Activated CD8-positive, alpha-beta memory T cell treated with anti-CD3 and anti-CD28 coated beads for 1 hour (primary cell): ENCODE results near the gene BTNL2.
"Not testable (repeated sequence)": the region's sequence is repeated elsewhere in the genome, so short reads cannot be mapped to it uniquely, and the experiment has no call there.

ENCODE experiments used
- DNase-seq, 2 donors: peaks; one replicate each; pipeline ENCODE4 v3.0.0-alpha.2; 2020; ENCODE audit warnings: low read depth in 1 of 2; ENCODE audit errors: extremely low read depth in 1 of 2

Gene BTNL2, protein sequence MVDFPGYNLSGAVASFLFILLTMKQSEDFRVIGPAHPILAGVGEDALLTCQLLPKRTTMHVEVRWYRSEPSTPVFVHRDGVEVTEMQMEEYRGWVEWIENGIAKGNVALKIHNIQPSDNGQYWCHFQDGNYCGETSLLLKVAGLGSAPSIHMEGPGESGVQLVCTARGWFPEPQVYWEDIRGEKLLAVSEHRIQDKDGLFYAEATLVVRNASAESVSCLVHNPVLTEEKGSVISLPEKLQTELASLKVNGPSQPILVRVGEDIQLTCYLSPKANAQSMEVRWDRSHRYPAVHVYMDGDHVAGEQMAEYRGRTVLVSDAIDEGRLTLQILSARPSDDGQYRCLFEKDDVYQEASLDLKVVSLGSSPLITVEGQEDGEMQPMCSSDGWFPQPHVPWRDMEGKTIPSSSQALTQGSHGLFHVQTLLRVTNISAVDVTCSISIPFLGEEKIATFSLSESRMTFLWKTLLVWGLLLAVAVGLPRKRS

DNA sequence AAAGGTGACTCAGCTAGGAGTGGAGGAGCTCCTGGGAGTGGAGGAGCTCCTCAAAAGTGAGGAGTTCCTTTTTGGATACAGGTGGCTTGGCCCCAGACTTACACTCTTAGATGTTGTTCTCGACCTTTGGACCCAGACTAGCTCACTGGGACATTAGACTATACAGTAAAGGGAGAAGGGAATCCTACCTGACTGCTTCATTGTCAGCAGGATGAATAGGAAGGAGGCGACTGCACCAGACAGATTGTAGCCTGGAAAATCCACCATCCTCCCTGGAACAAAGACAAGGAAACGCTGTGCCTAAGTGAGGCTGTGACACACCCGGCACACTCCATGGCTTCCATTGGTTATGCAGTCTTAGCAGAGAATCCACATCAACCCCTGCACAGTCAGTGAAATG, at the start of gene BTNL2:
TSS of gene BTNL2 (minus strand) at position 325 of the 400 bp plus-strand sequence. CDS start at position 267, 58 bp downstream.
- no peak for DNase-seq

DNA sequence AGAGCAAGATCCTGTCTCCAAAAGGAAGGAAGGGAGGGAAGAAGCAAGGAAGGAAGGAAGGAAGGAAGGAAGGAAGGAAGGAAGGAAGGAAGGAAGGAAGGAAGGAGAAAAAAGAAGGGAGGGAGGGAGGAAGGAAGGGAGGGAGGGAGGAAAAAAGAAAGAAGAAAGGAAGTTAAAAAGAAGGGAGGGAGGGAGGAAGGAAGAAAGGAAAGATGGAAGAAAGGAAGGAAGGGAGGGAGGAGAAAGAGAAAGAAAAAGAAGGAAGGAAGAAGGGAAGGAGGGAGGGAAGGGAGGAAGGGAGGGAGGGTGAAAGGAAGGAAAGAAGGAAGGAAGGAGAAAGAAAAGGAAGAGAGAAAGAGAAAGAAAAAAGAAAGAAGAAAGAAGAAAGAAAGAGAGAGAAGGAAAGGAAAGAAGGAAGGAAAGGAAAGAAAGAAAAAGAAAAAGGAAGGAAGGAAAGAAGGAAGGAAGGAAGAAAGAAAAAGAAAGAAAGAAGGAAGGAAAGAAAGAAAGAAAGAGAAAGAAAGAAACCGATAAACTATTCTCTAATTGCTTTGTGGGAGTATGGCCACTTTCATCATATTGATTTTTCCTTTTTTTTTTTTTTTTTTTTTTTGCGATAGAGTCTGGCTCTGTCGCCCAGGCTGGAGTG, 42.2 kb upstream of the BTNL2 start:
- DNase-seq, result no peak

DNA sequence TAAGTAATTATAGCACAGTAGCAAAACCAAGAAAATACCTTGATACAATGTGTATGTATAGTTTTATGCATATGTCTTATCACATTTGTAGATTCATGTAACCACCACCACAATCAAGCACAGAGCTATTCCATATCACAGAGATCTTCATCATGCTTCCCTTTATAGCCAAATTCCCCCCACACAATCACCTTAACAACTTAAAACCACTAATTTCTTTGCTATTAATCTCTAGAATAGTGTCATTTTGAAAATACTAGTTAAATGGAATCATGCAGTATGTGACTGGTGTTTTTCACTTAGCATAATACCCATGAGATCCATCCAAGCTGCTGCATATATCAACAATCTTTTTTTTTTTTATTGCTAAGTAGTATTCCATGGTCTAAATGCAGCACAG, 41.0 kb upstream of the BTNL2 start:
- DNase-seq, result no peak

DNA sequence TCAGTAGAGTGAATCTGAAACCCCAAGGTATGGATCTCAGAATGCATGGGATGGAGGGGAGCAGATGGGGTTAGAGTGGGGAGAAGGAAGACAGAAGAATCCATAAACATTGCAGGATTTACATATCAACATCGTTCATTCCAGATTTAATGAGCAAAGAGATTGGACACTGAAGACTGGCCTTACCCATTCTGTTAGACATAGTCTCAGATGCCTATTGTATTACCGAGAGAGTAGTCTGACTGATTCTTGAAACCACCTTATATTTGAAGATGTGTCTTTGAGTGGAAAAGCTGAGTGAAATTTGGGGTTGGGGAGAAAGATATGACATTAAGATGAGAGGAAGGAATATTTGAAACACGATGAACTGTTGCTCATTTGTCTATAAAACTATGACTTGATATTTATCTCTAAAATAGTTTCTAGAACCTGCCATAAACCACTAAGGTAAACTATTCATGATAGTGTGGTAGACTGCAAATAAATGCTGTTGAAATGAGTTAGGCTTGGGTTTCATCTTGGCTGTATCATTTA, 38.4 kb upstream of the BTNL2 start:
- DNase-seq, result no peak

DNA sequence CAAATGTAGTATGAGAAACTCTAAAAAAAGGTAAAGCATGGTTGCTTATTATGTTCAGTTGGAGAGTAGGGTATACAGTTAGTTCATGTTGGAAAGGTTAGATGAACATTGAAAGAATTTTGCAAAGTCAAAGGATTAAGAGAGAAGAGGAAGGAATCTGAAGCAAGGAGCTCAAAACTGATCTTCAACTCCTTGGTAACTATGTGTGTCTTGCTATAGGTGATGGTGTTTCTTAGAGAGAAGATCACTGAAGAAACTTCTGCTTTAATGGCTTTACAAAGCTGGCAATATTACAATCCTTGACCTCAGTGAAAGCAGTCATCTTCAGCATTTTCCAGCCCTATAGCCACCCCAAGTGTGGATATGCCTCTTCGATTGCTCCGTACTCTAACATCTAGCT, 37.5 kb upstream of the BTNL2 start:
- no peak for DNase-seq

DNA sequence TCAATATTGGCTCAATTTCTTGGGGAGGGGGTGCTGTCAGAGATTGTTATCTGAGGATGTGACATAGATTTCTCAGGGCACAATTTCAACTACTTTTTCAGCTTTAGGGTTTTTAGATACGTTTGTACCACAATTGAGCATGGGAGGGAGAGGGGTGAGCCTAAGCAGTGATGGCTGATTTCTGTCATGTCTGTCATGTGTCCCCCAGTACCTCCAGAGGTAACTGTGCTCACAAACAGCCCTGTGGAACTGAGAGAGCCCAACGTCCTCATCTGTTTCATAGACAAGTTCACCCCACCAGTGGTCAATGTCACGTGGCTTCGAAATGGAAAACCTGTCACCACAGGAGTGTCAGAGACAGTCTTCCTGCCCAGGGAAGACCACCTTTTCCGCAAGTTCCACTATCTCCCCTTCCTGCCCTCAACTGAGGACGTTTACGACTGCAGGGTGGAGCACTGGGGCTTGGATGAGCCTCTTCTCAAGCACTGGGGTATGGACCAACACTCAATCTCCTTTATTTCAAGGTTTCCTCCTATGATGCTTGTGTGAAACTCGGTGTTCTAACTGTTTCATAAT, 36.1 kb upstream of the BTNL2 start:
- no peak for DNase-seq

DNA sequence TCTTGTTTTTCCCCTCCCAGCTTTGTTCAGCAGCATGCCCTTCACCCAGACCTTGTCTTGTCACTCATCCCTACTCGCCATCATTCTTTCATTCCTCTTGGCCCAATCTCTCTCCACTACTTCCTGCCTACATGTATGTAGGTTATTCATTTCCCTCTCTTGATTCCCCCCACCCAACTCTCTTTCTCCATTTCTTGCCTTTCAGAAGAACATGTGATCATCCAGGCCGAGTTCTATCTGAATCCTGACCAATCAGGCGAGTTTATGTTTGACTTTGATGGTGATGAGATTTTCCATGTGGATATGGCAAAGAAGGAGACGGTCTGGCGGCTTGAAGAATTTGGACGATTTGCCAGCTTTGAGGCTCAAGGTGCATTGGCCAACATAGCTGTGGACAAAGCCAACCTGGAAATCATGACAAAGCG, 35.3 kb upstream of the BTNL2 start:
- DNase-seq, result no peak

DNA sequence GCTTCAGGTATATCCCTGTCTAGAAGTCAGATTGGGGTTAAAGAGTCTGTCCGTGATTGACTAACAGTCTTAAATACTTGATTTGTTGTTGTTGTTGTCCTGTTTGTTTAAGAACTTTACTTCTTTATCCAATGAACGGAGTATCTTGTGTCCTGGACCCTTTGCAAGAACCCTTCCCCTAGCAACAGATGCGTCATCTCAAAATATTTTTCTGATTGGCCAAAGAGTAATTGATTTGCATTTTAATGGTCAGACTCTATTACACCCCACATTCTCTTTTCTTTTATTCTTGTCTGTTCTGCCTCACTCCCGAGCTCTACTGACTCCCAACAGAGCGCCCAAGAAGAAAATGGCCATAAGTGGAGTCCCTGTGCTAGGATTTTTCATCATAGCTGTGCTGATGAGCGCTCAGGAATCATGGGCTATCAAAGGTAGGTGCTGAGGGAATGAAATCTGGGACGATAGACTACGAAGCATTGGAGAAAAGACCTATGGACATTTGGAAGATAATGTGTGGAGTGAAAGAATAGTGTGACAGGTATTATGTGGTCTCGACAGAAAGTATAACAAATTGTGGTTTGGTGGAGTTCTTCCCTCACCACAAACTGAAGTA, 32.7 kb upstream of the BTNL2 start, which contains the start of gene HLA-DRA:
TSS of gene HLA-DRA (plus strand) at position 286 of the 613 bp plus-strand sequence. CDS start at position 350, 64 bp downstream.
- no peak for DNase-seq

DNA sequence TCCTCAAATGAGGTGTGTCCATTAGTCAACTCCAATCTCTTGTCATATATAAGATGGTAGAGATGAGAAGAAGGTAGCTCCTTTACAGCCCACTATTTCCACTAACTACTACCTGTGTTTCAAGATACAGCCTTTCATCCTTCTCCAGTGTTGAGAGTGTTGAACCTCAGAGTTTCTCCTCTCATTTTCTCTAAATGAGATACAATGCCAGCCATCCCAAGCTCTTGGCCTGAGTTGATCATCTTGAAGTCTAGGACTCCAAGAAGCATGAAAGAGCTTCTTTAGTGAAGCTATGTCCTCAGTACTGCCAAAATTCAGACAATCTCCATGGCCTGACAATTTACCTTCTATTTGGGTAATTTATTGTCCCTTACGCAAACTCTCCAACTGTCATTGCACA, 32.2 kb upstream of the BTNL2 start:
- DNase-seq, result no peak

DNA sequence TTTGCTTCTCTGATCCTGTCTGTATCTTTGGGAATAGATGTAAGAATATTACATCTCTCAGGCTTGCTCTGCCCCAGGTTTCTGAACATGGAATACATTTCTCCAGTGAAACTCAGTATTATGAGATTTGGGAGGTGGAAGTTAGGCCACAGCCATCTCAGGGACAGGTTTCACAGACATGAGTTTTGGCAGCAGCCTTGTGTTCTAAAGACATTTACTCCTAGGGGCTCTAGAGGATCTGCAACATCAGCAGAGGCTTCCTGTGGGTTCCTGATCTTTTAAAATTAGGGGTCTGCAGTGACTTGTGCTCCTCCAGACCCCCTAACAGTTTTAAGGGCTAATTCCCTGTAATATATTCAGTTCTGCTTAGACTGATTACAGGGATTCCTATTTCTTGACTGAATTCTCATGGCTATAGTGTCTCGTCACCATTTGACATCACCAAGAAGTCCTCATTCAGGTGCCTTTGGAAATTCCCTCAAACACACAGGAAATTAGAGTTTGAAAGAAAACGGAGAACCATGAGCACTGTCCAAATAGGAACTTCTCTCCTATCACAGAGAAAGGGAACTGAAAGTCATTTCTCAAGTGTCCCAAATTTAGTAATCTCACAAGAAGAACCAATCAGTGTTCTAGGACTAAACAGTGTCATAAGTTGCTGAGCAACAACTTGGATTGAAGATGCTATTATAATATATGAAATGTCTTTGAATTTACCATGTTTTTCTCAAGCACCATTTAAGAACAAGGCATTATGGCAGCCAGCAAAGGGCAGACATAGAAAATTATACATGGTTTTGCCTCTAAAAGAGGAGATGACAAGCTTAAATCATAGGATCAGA, 30.2 kb upstream of the BTNL2 start:
- no peak for DNase-seq

DNA sequence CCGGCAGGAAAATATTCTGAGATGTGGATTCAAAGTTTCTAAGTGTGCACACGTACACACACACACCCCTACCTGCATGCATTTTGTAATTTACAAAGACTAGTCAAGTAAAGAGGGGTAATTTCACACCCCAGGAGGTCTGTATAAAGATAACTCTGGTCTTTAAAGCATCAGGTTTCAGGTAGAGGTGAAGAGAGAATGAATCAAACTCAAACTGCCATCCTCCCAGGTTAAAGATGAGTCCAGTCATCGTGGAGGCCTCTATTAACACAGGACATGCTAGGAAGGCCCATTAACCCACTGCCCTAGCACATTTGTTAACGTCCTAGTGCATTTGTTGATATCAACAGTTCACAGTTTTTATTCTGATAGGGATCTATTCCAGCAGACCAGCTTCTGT, 29.2 kb upstream of the BTNL2 start:
- DNase-seq, result no peak

DNA sequence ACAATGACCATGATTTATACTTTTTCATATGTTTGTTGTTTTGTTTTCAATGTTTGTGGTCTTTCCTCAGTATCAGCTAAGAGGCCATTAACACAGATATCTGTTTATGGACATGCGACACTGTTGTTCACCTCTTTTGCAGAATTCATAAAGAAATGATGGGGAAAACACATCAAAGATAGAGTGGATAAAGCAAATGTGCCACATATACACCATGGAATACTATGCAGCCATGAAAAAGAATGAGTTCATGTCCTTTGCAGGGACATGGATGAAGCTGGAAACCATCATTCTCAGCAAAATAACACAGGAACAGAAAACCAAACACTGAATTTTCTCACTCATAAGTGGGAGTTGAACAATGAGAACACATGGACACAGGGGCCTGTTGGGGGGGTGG, 27.0 kb upstream of the BTNL2 start:
- not testable (repeated sequence) for DNase-seq

DNA sequence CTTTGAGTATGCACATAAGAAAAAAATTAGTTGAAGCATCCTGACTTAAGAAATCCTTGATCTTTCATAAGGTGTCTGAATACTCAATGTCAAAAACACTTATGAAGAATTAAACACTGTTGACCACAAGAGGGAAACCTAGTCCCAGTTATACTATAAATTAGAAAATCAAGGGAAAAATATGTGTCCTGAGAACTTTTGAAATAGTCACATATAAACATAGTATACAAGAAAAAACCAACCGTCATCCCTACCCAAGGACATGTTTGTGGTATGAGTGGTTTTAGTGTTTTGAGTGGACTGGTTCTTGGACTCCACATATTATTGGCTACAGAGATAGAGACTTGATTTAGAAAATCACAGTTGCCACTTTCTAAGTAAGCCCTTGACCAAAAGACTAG, 25.1 kb upstream of the BTNL2 start:
- no peak for DNase-seq

DNA sequence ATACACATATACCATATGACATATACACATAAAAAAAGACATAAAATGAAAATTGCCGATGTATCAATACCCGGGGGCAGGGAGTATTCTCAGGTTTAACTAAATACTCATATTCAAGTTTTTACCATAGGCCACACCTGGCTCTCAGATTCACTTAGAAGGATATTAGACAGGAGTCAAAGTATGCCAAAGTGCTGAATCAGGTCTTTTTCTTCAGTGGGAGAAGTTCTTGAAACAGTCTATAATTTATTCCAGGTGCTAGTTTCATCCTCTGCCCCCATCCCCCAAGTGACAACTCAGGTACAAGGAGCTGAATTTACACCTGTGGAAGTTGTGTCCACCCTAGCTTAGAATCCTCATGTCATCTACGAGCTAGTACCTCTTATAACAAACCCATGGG, 24.2 kb upstream of the BTNL2 start:
- DNase-seq, result no peak

DNA sequence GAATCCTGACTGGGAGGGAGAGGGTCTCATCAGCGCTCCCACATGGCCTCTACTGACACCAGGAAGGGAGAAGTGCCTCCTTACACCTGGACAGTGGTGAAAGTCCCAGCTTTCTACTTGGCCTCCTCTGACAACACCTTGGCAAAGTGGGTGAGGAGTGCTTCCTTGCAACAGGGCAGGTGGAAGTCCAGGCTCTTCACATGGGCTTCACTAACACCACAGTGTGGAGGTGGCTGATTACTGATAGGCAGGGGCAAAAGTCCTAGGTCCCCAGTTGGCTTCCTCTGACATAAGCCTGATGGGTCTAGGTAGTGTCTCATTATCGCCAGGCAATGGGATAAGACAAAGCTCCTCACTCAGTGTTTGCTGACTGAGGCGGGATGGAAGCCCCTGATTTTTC, 23.2 kb upstream of the BTNL2 start:
- DNase-seq, result no peak

DNA sequence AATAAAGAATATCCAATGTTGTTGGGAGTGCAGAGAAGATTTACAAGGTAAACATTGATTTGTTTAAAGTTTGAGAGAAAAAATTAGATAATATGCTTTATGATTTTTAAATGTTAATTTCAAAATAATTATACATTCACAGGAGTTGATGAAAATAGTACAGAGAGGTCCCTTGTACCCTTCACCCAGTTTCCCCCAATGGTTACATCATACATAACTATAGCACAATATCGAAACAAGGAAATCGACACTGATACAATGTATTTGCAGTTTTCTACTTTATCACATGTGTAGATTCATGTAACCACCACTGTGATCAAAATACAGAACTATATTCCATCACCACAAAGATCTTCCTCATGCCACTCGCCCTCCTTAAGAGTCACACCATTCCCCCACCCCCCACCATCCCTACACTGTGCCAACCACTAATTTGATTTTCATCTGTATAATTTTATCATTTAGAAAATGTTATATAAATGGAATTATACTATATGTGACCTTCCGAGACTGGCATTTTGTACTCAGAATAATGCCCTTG, 21.0 kb upstream of the BTNL2 start:
- DNase-seq, result no peak

DNA sequence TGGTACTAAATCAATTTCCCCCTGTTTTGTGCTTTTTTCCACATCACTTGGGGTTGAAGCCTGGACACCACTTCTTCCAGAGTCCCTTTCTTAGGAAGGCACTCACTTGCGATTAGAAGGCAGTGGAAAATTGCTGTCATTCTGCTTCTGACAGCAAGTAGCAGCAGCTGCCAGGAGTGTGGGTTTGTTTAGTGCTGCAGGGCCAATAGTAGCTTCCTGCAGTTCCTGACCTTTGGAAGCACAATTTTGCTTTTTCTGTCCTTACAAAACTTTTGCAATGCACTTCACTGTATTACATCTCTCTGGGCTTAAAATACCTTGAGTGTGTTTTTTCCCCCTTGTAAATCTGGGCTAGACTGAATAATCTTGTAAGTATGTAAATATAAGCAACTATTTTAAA, 20.2 kb upstream of the BTNL2 start:
- no peak for DNase-seq

DNA sequence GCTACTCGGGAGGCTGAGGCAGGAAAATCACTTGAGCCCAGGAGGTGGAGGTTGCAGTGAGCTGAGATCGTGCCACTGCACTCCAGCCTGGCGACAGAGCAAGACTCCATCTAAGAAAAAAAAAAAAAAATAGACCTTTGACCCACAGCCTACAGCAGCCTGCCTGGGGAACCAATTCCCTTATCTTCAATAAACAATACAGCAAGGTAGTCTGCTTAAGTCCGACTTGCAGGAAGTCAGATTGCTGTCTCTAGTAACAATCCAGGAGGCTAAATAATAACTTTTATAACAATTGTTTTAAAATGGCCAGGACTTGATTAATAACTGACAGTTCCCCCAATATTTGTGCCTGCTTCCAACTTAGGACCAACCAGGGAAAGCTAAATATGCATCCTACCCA, 19.4 kb upstream of the BTNL2 start:
- DNase-seq, result no peak

DNA sequence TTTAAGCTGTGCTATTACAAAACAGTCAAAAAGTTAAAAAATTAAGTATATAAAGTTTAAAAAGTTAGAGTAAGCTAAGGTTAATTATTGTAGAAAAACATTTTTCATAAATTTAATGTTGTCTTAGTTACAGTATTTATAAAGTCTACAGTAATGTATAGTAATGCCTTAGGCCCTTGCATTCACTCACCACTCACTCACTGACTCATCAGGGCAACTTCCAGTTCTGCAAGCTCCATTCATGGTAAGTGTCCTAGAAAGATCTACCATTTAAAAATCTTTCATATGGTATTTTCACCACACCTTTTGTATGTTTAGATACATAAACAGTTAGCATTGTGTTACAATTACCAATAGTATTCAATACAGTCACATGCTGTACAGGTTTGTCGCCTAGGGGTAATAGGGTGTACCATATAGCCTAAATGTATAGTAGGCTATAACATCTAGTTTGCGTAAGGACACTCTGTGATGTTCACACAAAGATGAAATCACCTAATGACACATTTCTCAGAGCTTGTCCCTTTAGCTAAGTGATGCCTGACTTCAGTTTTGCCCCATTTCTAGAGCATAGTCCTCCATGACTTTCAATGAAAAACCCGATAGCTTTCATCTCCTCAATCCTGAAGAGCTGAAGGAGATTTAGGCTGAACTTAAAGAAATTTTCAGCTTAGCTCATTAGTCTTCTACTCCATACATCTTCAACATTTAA, 17.8 kb upstream of the BTNL2 start:
- no peak for DNase-seq
